ENCODE measurements around the gene MAGIX. TPM values are rescaled to one million over a fixed set of nuclear protein-coding genes. Genes with fewer than 3 reads are reported as not detected.

The MAGIX gene
- polyA plus RNA-seq, 1 of the 3 experiments (the other 2 are of a cell fraction): 1.1 TPM

DNA sequence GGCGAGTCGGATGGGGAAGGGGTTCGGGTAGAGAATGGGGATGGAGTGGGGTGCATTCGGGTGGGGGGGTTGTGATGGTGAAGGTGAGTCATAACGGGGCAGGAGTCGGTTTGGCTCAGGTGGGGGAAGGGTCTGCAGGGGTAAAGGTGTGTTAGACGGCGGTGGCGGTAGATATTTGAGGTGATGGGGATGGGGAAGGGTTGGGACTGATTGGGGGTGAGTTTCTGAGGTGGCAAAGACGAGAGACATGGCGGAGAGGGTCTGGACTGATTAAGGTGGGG, 36.7 kb downstream of the MAGIX start (continued):
- no peak for TF ChIP-seq RCOR1 (IDR thresholded peaks at IDR 0.05; ENCODE audit: low read length)
- TF ChIP-seq MXI1 (IDR thresholded peaks at IDR 0.05; ENCODE audit: low read depth, low read length): no peak
- no peak for TF ChIP-seq TCF12 (IDR thresholded peaks at IDR 0.05)
- no peak for TF ChIP-seq RFX5 (IDR thresholded peaks at IDR 0.05; ENCODE audit: low read length)
- no peak for TF ChIP-seq SMC3 (IDR thresholded peaks at IDR 0.05; ENCODE audit: low read depth, low read length)
- TF ChIP-seq NRF1 (IDR thresholded peaks at IDR 0.05; ENCODE audit: low read depth, low read length): no peak
- TF ChIP-seq, protein P1, sequence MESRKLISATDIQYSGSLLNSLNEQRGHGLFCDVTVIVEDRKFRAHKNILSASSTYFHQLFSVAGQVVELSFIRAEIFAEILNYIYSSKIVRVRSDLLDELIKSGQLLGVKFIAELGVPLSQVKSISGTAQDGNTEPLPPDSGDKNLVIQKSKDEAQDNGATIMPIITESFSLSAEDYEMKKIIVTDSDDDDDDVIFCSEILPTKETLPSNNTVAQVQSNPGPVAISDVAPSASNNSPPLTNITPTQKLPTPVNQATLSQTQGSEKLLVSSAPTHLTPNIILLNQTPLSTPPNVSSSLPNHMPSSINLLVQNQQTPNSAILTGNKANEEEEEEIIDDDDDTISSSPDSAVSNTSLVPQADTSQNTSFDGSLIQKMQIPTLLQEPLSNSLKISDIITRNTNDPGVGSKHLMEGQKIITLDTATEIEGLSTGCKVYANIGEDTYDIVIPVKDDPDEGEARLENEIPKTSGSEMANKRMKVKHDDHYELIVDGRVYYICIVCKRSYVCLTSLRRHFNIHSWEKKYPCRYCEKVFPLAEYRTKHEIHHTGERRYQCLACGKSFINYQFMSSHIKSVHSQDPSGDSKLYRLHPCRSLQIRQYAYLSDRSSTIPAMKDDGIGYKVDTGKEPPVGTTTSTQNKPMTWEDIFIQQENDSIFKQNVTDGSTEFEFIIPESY (IDR thresholded peaks at IDR 0.05; ENCODE audit: borderline replicate concordance, low read depth): no peak

DNA sequence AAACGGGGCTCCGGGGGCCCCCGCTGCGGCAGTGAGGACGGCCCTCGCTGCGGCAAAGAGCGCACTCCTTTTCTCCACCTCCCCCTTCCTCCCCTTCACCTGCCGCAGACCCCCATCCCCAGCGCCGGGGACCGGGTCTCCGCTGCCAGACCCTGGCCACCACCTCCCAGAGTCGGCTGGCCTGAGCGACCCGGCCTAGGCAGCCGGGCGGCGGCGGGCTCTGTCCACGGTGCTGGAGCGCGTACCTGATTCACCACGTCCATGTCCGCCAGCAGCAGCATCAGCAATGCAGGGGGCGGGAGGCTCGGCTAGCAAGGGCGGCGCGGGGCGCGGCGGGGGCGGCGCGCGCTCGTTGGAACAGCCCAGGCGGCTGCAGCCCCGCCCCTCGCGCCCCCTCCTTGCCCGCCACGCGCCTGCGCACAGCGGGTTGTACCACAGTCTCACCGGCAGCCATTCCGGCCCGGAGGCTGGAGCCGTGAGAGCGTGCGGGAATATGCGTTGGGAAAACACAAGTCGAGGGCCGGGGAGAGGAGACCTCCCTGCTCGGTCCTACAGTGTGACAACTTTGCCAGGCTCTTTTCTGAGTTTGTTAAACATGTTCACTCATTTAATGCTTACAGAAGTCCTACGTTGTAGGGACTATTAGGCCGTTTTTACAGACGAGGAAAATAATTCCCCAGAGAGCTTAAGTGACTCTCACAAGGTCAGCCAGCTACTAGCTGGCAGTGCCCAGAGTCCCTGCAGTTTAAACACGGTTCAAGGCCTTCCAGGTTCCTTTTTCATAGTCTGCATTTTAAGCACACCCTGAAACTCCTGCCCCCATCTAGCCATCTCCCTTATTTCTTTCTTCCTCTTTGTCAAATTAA, 37.6 kb downstream of the MAGIX start, which contains the start of gene SYP:
Gene SYP (minus strand): TSS at position 288 of the 866 bp plus-strand sequence. CDS start 7 bp downstream, at position 281.
- Histone ChIP-seq H3K27ac (ENCODE audit: low read depth in 2 of 2, low read length in 1 of 2) (peak within 1 kb of the TSS in 1 of 2 experiments; percentile 71; a peak in 2 of 4 replicates), H3K9ac (no peak within 1 kb of the TSS), H2AFZ (ENCODE audit: low read depth) (peak within 1 kb of the TSS; percentile 91; the same call in 1 of the 2 replicates), H3K9me3 (no peaks in the 10 kb centered on the region), H3K4me3 (ENCODE audit: low read depth in 2 of 2, low read length in 1 of 2) (peak within 1 kb of the TSS; percentile 42 to 49), H4K20me1 (ENCODE audit: insufficient read depth) (no peaks in the 10 kb centered on the region), H3K27me3 (ENCODE audit: insufficient read depth) (peaks cover 24% of the 10 kb centered on the region), H3K79me2 (ENCODE audit: insufficient read depth) (no peaks in the 10 kb centered on the region), H3K4me2 (peak within 1 kb of the TSS; percentile 71), H3K4me1 (ENCODE audit: control insufficient read depth in 1 of 2, insufficient read depth in 2 of 2, low read depth in 1 of 2, low read length in 1 of 2) (no peaks in the 10 kb centered on the region; a peak in 1 of 4 replicates), H3K36me3 (replicated peaks in 1 of 2; ENCODE audit: control insufficient read depth in 1 of 2, insufficient read depth in 2 of 2, low read length in 1 of 2) (no peaks in the 10 kb centered on the region), H3K9me2 (no peaks in the 10 kb centered on the region), H3F3A (replicated peaks; ENCODE audit: insufficient read depth) (no peaks in the 10 kb centered on the region)
- 2% methylated on average over 23 of the region's 61 CpGs for WGBS (ENCODE audit: low lambda C conversion rate)
- DNase-seq: peak; percentile 99
- ChIA-PET CTCF (no interaction called here), POLR2A (no interaction called here)
- TF ChIP-seq, protein P2, sequence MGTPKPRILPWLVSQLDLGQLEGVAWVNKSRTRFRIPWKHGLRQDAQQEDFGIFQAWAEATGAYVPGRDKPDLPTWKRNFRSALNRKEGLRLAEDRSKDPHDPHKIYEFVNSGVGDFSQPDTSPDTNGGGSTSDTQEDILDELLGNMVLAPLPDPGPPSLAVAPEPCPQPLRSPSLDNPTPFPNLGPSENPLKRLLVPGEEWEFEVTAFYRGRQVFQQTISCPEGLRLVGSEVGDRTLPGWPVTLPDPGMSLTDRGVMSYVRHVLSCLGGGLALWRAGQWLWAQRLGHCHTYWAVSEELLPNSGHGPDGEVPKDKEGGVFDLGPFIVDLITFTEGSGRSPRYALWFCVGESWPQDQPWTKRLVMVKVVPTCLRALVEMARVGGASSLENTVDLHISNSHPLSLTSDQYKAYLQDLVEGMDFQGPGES (IDR thresholded peaks at IDR 0.05; ENCODE audit: low read depth, low read length): no peak
- TF ChIP-seq TEAD4 (IDR thresholded peaks at IDR 0.05; ENCODE audit: borderline replicate concordance, insufficient read depth) (no peak), MXI1 (IDR thresholded peaks at IDR 0.05; ENCODE audit: low read depth, low read length) (peak; percentile 75), FOXM1 (IDR thresholded peaks at IDR 0.05; ENCODE audit: low read depth) (no peak), RCOR1 (IDR thresholded peaks at IDR 0.05; ENCODE audit: low read length) (no peak; the same call in 1 of the 2 replicates), ELF1 (IDR thresholded peaks at IDR 0.05) (no peak), RAD21 (IDR thresholded peaks at IDR 0.05; ENCODE audit: low read length) (0 out of 2 replicates have a peak, but pooled peaks have one; percentile 3), CHD2 (IDR thresholded peaks at IDR 0.05; ENCODE audit: low read length, partially characterized antibody) (peak; percentile 33), SMC3 (IDR thresholded peaks at IDR 0.05; ENCODE audit: low read depth, low read length) (no peak), YY1 (IDR thresholded peaks at IDR 0.05; ENCODE audit: low read depth) (peak; percentile 81; the same call in 1 of the 2 replicates), JUND (IDR thresholded peaks at IDR 0.05) (no peak), FOXJ3 (CRISPR knock-in tag; IDR thresholded peaks at IDR 0.05) (no peak), TAF1 (IDR thresholded peaks at IDR 0.05; ENCODE audit: borderline replicate concordance, low read depth, low read length) (peak; percentile 70; the same call in 1 of the 2 replicates), NRF1 (IDR thresholded peaks at IDR 0.05; ENCODE audit: low read depth, low read length) (peak; percentile 85), GABPA (IDR thresholded peaks at IDR 0.05; ENCODE audit: low read depth) (no peak), NFIC (IDR thresholded peaks at IDR 0.05; ENCODE audit: borderline replicate concordance) (no peak)
- TF ChIP-seq, protein P3, sequence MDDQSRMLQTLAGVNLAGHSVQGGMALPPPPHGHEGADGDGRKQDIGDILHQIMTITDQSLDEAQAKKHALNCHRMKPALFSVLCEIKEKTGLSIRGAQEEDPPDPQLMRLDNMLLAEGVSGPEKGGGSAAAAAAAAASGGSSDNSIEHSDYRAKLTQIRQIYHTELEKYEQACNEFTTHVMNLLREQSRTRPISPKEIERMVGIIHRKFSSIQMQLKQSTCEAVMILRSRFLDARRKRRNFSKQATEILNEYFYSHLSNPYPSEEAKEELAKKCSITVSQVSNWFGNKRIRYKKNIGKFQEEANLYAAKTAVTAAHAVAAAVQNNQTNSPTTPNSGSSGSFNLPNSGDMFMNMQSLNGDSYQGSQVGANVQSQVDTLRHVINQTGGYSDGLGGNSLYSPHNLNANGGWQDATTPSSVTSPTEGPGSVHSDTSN (IDR thresholded peaks at IDR 0.05): no peak
- TF ChIP-seq, protein P4, sequence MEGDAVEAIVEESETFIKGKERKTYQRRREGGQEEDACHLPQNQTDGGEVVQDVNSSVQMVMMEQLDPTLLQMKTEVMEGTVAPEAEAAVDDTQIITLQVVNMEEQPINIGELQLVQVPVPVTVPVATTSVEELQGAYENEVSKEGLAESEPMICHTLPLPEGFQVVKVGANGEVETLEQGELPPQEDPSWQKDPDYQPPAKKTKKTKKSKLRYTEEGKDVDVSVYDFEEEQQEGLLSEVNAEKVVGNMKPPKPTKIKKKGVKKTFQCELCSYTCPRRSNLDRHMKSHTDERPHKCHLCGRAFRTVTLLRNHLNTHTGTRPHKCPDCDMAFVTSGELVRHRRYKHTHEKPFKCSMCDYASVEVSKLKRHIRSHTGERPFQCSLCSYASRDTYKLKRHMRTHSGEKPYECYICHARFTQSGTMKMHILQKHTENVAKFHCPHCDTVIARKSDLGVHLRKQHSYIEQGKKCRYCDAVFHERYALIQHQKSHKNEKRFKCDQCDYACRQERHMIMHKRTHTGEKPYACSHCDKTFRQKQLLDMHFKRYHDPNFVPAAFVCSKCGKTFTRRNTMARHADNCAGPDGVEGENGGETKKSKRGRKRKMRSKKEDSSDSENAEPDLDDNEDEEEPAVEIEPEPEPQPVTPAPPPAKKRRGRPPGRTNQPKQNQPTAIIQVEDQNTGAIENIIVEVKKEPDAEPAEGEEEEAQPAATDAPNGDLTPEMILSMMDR (IDR thresholded peaks at IDR 0.05): no peak
- TF ChIP-seq, protein P1 (IDR thresholded peaks at IDR 0.05; ENCODE audit: borderline replicate concordance, low read depth): peak; percentile 85; the same call in 1 of the 2 replicates
- TF ChIP-seq, protein P5, sequence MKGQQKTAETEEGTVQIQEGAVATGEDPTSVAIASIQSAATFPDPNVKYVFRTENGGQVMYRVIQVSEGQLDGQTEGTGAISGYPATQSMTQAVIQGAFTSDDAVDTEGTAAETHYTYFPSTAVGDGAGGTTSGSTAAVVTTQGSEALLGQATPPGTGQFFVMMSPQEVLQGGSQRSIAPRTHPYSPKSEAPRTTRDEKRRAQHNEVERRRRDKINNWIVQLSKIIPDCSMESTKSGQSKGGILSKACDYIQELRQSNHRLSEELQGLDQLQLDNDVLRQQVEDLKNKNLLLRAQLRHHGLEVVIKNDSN (IDR thresholded peaks at IDR 0.05; ENCODE audit: borderline replicate concordance, low read depth): no peak

All from SK-N-SH (cell line).